Subcutaneous adipose tissue (tissue), 4 donors: ENCODE results near the gene BBOX1. TPM values are rescaled to one million over a fixed set of nuclear protein-coding genes. Genes with fewer than 3 reads are reported as not detected.

Experiments
- total RNA-seq, 4 donors: library from RNA; depleted of rRNA; stranded (reverse); fragments of >200 nt; gene quantifications; one replicate each; pipeline ENCODE4 v1.1.0, GENCODE V29; 2016
- TF ChIP-seq, protein P1 (sequence below): fragments of 450-650 bp; IDR thresholded peaks from one replicate; pipeline ENCODE4 v1.5.1; 2016; ENCODE audit warnings: low read depth, mild to moderate bottlenecking, control low read depth, antibody characterized with exemption, moderate library complexity

BBOX1 gene
- total RNA-seq, 4 donors from 2014 or later = not detected

DNA sequence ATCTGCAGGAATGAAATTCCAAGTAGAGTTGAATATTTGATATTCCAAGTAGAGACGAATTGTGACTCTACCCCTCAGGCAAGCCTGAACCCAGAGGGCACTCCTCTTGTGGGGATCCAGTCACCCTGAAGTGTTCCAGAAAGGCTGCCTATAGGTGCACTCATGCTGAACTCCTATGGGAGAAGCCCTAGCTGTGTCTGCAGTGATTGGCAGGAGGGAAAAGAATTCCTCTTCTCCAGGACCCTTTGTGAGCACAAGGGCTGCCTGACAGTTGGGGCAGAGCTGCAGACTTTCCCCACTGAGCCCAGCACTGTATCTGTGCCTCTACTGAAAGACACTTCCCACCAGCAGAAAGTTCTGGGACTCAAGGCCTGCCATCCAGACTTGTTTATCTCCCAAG lies 35.0 kb downstream of the BBOX1 start:
- TF ChIP-seq, protein P1, sequence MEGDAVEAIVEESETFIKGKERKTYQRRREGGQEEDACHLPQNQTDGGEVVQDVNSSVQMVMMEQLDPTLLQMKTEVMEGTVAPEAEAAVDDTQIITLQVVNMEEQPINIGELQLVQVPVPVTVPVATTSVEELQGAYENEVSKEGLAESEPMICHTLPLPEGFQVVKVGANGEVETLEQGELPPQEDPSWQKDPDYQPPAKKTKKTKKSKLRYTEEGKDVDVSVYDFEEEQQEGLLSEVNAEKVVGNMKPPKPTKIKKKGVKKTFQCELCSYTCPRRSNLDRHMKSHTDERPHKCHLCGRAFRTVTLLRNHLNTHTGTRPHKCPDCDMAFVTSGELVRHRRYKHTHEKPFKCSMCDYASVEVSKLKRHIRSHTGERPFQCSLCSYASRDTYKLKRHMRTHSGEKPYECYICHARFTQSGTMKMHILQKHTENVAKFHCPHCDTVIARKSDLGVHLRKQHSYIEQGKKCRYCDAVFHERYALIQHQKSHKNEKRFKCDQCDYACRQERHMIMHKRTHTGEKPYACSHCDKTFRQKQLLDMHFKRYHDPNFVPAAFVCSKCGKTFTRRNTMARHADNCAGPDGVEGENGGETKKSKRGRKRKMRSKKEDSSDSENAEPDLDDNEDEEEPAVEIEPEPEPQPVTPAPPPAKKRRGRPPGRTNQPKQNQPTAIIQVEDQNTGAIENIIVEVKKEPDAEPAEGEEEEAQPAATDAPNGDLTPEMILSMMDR = no peak

DNA sequence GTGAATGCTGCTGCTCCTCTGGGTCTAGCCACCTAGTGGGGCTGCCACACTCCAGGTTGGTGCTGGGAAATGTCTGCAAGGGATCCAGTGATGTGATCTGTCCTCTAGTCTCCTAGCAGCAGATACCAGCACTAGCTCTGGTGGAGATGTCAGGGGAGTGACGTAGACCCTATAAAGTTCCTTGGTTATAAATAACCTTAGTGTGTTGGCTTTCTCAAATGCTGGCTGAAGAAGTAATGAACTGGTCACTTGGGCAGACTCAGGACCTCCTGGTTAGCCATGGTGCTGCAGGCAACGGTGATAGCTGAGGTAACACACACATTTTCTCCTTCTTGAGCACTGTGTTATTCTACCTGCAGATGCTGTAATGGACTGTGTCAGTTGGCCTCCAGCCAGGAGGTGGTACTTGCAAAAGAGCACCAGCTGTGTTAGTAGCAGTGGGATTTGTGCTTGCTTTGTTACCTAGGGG lies 35.5 kb downstream of the BBOX1 start:
- TF ChIP-seq, protein P1 = no peak

DNA sequence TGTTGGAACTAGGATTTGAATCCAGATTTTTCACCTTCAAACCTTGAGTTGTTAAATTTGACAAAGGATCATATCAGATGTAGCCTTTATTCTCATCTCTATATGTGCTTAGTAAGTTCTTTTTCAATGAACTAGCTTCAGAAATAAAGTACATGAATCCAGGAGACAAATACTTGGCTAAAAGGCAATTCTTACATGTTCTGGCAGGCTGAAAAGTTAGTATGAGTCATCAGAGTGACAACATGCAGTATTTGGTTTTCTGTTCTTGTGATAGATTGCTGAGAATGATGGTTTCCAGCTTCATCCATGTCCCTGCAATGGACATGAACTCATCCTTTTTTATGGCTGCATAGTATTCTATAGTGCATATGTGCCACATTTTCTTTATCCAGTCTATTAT lies 40.4 kb downstream of the BBOX1 start:
- TF ChIP-seq, protein P1 = no peak

DNA sequence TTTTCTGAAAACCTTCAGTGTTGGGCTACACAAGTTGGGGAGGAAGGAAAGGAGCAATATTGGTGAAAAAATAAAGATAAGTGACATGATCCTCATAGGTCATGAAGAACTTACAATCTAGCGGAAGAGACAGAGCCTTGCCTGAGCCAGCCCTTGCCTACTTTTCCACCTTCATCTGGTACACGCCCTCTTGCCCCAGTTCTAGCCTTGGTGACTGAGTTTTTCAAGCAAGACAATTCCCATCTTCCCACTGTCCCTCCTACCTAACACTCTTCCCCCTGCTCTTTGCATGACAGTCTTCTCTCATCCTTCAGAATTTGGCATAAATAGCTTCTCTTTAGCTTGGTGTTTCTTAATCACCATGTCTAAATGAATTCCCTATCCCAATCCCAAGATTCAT lies 42.6 kb downstream of the BBOX1 start:
- TF ChIP-seq, protein P1 = no peak

DNA sequence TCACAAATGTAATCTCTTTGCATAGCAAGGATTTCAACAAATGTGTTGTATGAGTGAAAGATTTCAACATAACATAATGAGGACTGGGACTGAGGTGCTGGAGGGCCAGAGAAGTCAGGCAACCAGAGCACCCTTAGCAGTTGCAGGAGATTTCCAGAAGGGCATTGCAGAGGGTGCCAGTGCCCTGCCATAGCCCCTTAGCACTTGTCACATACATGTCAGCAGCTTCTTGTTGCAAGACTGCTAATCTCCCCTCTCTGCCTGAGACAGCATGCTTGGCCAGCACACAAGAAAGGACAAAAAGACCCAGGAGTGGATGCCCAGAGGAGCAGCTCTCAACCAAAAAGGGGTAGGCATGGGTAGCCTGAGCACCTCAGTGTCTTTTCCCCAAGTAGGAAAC lies 43.2 kb downstream of the BBOX1 start:
- TF ChIP-seq, protein P1 = no peak

DNA sequence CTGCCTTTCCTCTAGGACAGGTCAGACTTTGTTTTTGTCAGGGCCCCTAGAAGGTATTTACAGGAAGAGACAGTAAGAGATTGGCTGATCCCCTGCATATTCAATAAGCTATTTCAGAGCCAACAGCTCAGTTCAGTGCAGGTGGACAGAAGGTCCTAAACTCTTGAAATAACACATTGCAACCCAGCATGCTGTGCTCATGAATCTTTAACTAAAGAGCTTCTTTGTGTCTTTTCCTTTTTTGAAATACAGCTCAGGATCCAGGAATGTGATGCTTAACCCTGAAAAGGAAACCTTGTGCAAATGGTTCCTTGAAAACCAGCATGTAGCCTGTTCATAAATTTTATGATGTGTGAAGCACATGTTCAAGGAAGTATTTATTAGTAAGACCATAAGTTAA lies 43.9 kb downstream of the BBOX1 start:
- TF ChIP-seq, protein P1 = no peak

DNA sequence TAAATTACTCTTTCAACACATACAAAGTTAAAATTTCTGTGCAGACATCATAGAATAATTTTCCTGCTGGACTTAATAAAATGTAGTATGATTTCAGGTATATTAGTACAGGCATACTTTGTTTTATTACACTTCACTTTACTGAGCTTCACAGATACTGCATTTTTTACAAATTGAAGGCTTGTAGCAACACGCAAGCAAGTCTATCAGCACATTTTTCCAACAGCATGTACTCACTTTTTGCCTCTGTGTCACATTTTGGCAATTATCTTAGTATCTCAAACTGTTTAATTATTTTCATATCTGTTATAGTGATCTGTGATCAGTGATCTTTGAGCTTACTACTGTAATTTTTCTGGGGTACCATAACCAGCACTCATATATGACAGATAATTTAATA lies 44.5 kb downstream of the BBOX1 start:
- TF ChIP-seq, protein P1 = no peak

DNA sequence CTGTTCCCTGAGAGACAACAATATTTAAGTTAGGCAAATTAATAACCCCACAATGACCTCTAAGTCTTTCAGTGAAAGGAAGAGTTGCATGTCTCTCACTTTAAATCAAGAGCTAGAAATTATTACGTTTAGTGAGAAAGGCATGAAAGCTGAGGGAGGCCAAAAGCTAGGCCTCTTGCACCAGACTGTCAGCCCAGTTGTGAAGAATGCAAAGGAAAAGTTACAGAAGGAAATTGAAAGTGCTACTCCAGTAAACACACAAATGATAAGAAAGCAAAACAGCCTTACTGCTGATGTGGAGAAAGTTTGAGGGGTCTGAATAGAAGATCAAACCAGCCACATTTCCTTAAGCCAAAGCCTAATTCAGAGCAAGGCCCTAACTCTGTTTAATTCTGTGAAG lies 45.0 kb downstream of the BBOX1 start:
- TF ChIP-seq, protein P1 = no peak
